NCI-H1417 treated with DMSO at 0.1 percent for 48 hours (cell line): Measurements from ENCODE around the gene PARN.
"Not testable (repeated sequence)": the region's sequence is repeated elsewhere in the genome, so short reads cannot be mapped to it uniquely, and the experiment has no call there.

Experiments
- DNase-seq: peaks from one replicate; lab custom pipeline; 2025; lab: John Stamatoyannopoulos, UW

PARN gene

GRCh38 chr16:14629919-14630619 lies at the start of gene PARN:
PARN (minus strand) TSS chr16:14630260; CDS start chr16:14630125, 135 bp downstream.
- peak; percentile 63 for DNase-seq

GRCh38 chr16:14678748-14679497 lies 48.9 kb upstream of the PARN start:
- no peak for DNase-seq

- no peak for DNase-seq
Measured at GRCh38 chr16:14677627-14678026, 47.6 kb upstream of the PARN start.

- DNase-seq = no peak
Measured at GRCh38 chr16:14676633-14677032, 46.6 kb upstream of the PARN start.

GRCh38 chr16:14672403-14672971 lies 42.4 kb upstream of the PARN start:
- no peak for DNase-seq

GRCh38 chr16:14669776-14670175 lies 39.7 kb upstream of the PARN start:
- DNase-seq = no peak

- no peak for DNase-seq
Measured at GRCh38 chr16:14668556-14669223, 38.6 kb upstream of the PARN start.

- DNase-seq = no peak
Measured at GRCh38 chr16:14667347-14668266, 37.5 kb upstream of the PARN start.

GRCh38 chr16:14658063-14658462 lies 28.0 kb upstream of the PARN start:
- no peak for DNase-seq

- no peak for DNase-seq
Measured at GRCh38 chr16:14652726-14653125, 22.7 kb upstream of the PARN start.

- DNase-seq = no peak
Measured at GRCh38 chr16:14650629-14651028, 20.6 kb upstream of the PARN start.

- no peak for DNase-seq
Measured at GRCh38 chr16:14649816-14650215, 19.8 kb upstream of the PARN start.

GRCh38 chr16:14641926-14642325 lies 11.9 kb upstream of the PARN start:
- DNase-seq = no peak

GRCh38 chr16:14641206-14641605 lies 11.1 kb upstream of the PARN start:
- no peak for DNase-seq

- no peak for DNase-seq
Measured at GRCh38 chr16:14640538-14640937, 10.5 kb upstream of the PARN start.

GRCh38 chr16:14636951-14637240 lies 6.8 kb upstream of the PARN start:
- not testable (repeated sequence) for DNase-seq

- DNase-seq = not testable (repeated sequence)
Measured at GRCh38 chr16:14636179-14636950, 6.3 kb upstream of the PARN start.

- no peak for DNase-seq
Measured at GRCh38 chr16:14635395-14636165, 5.5 kb upstream of the PARN start.

GRCh38 chr16:14634389-14634725 lies 4.3 kb upstream of the PARN start:
- no peak for DNase-seq
